B cell (primary cell): Measurements from ENCODE around the gene ANO9. TPM values are rescaled to one million over a fixed set of nuclear protein-coding genes. Genes with fewer than 3 reads are reported as not detected.

Experiments used
- ATAC-seq: fragments of 200-7000 bp; cut with Tn5 transposase; one replicate; pipeline ENCODE4 v1.10.0; 2021; ENCODE audit warnings: low read depth, mild to moderate bottlenecking, moderate number of reproducible peaks, moderate library complexity
- CTCF ChIA-PET: fragments of 350-600 bp; sonication (Branson Sonifier 250); formaldehyde crosslinking; loops from one replicate; lab custom pipeline; 2021; ENCODE audit warnings: antibody characterized with exemption, inconsistent platforms; lab: Charles Lee
- POLR2A ChIA-PET: fragments of 350-600 bp; sonication (Branson Sonifier 250); formaldehyde crosslinking; loops from one replicate; lab custom pipeline; 2021; ENCODE audit warnings: antibody characterized with exemption; lab: Charles Lee
- DNase-seq: peaks from one replicate; pipeline ENCODE4 v3.0.0; 2013
- H2AFZ ChIP-seq: 2 replicates; pipeline ENCODE4 v1.6.1; 2012; ENCODE audit warnings: mild to moderate bottlenecking, low read depth, low read length; ENCODE audit not compliant: insufficient read depth, poor library complexity, severe bottlenecking
- H3K27ac ChIP-seq, 2 donors: 1 replicate in 1 of 2; 2 replicates in 1 of 2; pipeline ENCODE4 v1.5.1; 2012 to 2013; ENCODE audit warnings: low read length in 2 of 2, mild to moderate bottlenecking in 2 of 2, moderate library complexity in 1 of 2
- H3K27me3 ChIP-seq, 4 experiments: fragments of 200-600 bp in 1 of 4; sonication (generic) in 1 of 4; replicated peaks in 1 of 4; 1 replicate in 2 of 4; 2 replicates in 2 of 4; pipeline versions ENCODE4 v1.6.1 to v1.7.0; 2013 to 2016; ENCODE audit warnings: low read length in 3 of 4, mild to moderate bottlenecking in 2 of 4, mixed read lengths in 1 of 4, moderate library complexity in 1 of 4; ENCODE audit not compliant: insufficient read depth in 4 of 4, control insufficient read depth in 3 of 4; ENCODE audit errors: control extremely low read depth in 1 of 4
- H3K36me3 ChIP-seq, 2 experiments: replicated peaks in 1 of 2; 1 replicate in 1 of 2; 2 replicates in 1 of 2; pipeline versions ENCODE4 v1.6.1 to v1.7.1; 2013; ENCODE audit warnings: low read length in 1 of 2; ENCODE audit not compliant: insufficient read depth in 2 of 2, control insufficient read depth in 1 of 2; ENCODE audit errors: control extremely low read depth in 1 of 2, extremely low read depth in 1 of 2
- H3K4me1 ChIP-seq, 2 donors: fragments of 200-600 bp in 1 of 2; sonication (generic) in 1 of 2; 1 replicate in 1 of 2; 2 replicates in 1 of 2; pipeline versions ENCODE4 v1.5.1 to v1.6.1; 2013 to 2017; ENCODE audit warnings: low read length in 2 of 2; ENCODE audit not compliant: control insufficient read depth in 2 of 2, insufficient read depth in 2 of 2
- H3K4me2 ChIP-seq: replicated peaks from 2 replicates; pipeline ENCODE3; 2012; ENCODE audit warnings: mild to moderate bottlenecking, low read depth, low read length; ENCODE audit not compliant: poor library complexity, severe bottlenecking
- H3K4me3 ChIP-seq, 5 experiments: fragments of 200-600 bp in 1 of 5; sonication (generic) in 1 of 5; 1 replicate in 3 of 5; 2 replicates in 2 of 5; pipeline versions ENCODE4 v1.5.1 to v1.7.0; 2011 to 2016; ENCODE audit warnings: low read length in 4 of 5, mild to moderate bottlenecking in 4 of 5, low read depth in 2 of 5, control low read depth in 1 of 5, moderate library complexity in 1 of 5; ENCODE audit not compliant: insufficient read depth in 1 of 5; ENCODE audit errors: control extremely low read depth in 1 of 5, extremely low read depth in 1 of 5
- H3K79me2 ChIP-seq: fragments of 200-600 bp; sonication (generic); one replicate; pipeline ENCODE4 v1.6.0; 2016; ENCODE audit warnings: low read length; ENCODE audit not compliant: control insufficient read depth, insufficient read depth
- H3K9ac ChIP-seq: fragments of 200-600 bp; sonication (generic); 2 replicates; pipeline ENCODE4 v1.6.1; 2017; ENCODE audit warnings: mild to moderate bottlenecking, low read length, moderate library complexity
- H3K9me3 ChIP-seq, 3 donors: one replicate each; pipeline versions ENCODE4 v1.6.1 to v1.7.1; 2013; ENCODE audit warnings: low read length in 2 of 3; ENCODE audit not compliant: control insufficient read depth in 2 of 3, insufficient read depth in 1 of 3; ENCODE audit errors: control extremely low read depth in 1 of 3
- H4K20me1 ChIP-seq: 2 replicates; pipeline ENCODE4 v1.6.0; 2012; ENCODE audit warnings: mild to moderate bottlenecking, low read length; ENCODE audit not compliant: insufficient read depth, control insufficient read depth, poor library complexity, severe bottlenecking
- H3K27ac Mint-ChIP-seq: one replicate; pipeline ENCODE4 v1.8.0; 2021; ENCODE audit warnings: mixed read lengths
- H3K27me3 Mint-ChIP-seq: one replicate; pipeline ENCODE4 v1.8.0; 2021; ENCODE audit warnings: mixed read lengths
- H3K4me1 Mint-ChIP-seq: one replicate; pipeline ENCODE4 v1.8.0; 2021; ENCODE audit warnings: mixed read lengths
- H3K4me3 Mint-ChIP-seq: one replicate; pipeline ENCODE4 v1.8.0; 2021; ENCODE audit warnings: mixed read lengths
- H3K9me3 Mint-ChIP-seq: one replicate; pipeline ENCODE4 v1.8.0; 2022; ENCODE audit warnings: mixed read lengths; ENCODE audit not compliant: insufficient read depth
- CTCF ChIP-seq: fragments of 200-600 bp; IDR thresholded peaks from one replicate; pipeline ENCODE4 v1.8.0; 2022; ENCODE audit warnings: antibody characterized with exemption, mild to moderate bottlenecking
- EZH2 ChIP-seq: IDR thresholded peaks from 2 replicates; pipeline ENCODE4 v1.6.1; 2012; ENCODE audit warnings: borderline replicate concordance, low read depth, mild to moderate bottlenecking, moderate library complexity, low read length; ENCODE audit not compliant: insufficient read depth, poor library complexity, severe bottlenecking
- WGBS: methylation state at CpG from one replicate; pipeline ENCODE4 v1.1.5; 2013; ENCODE audit warnings: missing lambda C conversion rate; ENCODE audit not compliant: insufficient coverage; 5-methylcytosine and 5-hydroxymethylcytosine counted together
- intact Hi-C: fragments of 100-400 bp; cut with micrococcal nuclease; formaldehyde crosslinking; loops from one replicate; pipeline ENCODE4 v1.10.0; 2022
- polyA plus RNA-seq: library from polyadenylated mRNA; depleted of rRNA; stranded (reverse); fragments of >200 nt; gene quantifications from 2 replicates; pipeline ENCODE4 v1.2.3, GENCODE V29; 2012
- total RNA-seq, 2 donors: library from RNA; stranded (reverse); fragments of 120-200 nt in 1 of 2; gene quantifications; 1 replicate in 1 of 2; 2 replicates in 1 of 2; pipeline versions ENCODE4 v1.2.3 to v1.2.4, GENCODE V29; 2013 to 2022

ANO9 gene
- total and polyA plus RNA-seq, 2 donors (not counting 1 experiment from before 2014, with no cell fraction given) = 62.0 to 107 TPM

GRCh38 chr11:419248-420005, 22.4 kb downstream of the ANO9 start:
- 91% methylated on average over 20 of the region's 20 CpGs for WGBS
- CTCF ChIA-PET = no interaction called here
- ATAC-seq = no peak
- no peak overlapping the region for H3K9ac ChIP-seq
- no peak overlapping the region for H3K4me3 ChIP-seq
- POLR2A ChIA-PET = no interaction called here
- intact Hi-C loops = no loop called here
- Mint-ChIP-seq H3K27ac (no peak overlapping the region), H3K4me1 (peaks cover 22% of the 10 kb centered on the region), H3K9me3 (no peaks in the 10 kb centered on the region), H3K4me3 (peak overlapping the region; percentile 23), H3K27me3 (no peaks in the 10 kb centered on the region)
- H3K27me3 ChIP-seq = no peaks in the 10 kb centered on the region
- H3K27ac ChIP-seq = no peak overlapping the region
- H3K4me2 ChIP-seq = no peak overlapping the region
- H3K9me3 ChIP-seq = no peaks in the 10 kb centered on the region
- H3K79me2 ChIP-seq = peaks cover 4% of the 10 kb centered on the region
- no peak for TF ChIP-seq CTCF
- peaks cover 17 to 22% of the 10 kb centered on the region in 2 donors for H3K4me1 ChIP-seq
- no peak for DNase-seq
- no peaks in the 10 kb centered on the region for H3K36me3 ChIP-seq
- H2AFZ ChIP-seq = no peak overlapping the region
- peaks cover 5% of the 10 kb centered on the region for H4K20me1 ChIP-seq

GRCh38 chr11:418343-419247, 23.2 kb downstream of the ANO9 start:
- CTCF ChIA-PET = no interaction called here
- DNase-seq = no peak

More at GRCh38 chr11:418343-419247, 23.2 kb downstream of the ANO9 start:
- WGBS = 93% methylated on average over 29 of the region's 30 CpGs
- Histone ChIP-seq H4K20me1 (peaks cover 5% of the 10 kb centered on the region), H3K27ac (no peak overlapping the region), H3K27me3 (no peaks in the 10 kb centered on the region), H3K9ac (no peak overlapping the region), H3K9me3 (no peaks in the 10 kb centered on the region), H3K79me2 (peaks cover 12% of the 10 kb centered on the region), H2AFZ (no peak overlapping the region), H3K4me2 (no peak overlapping the region), H3K4me1 (peaks cover 20 to 29% of the 10 kb centered on the region in 2 donors), H3K4me3 (no peak overlapping the region), H3K36me3 (no peaks in the 10 kb centered on the region)
- Mint-ChIP-seq H3K27ac (no peak overlapping the region), H3K9me3 (no peaks in the 10 kb centered on the region), H3K27me3 (no peaks in the 10 kb centered on the region), H3K4me1 (peaks cover 24% of the 10 kb centered on the region), H3K4me3 (peak overlapping the region; percentile 41)
- intact Hi-C loops = no loop called here
- TF ChIP-seq EZH2 (no peak), CTCF (no peak)
- no peak for ATAC-seq
- POLR2A ChIA-PET = no interaction called here
